Neural crest cell (in vitro differentiated cells): ENCODE results near the gene NDUFAF8. TPM values are rescaled to one million over a fixed set of nuclear protein-coding genes. Genes with fewer than 3 reads are reported as not detected.

Experiments used
- DNase-seq: peaks from one replicate; pipeline ENCODE4 v3.0.0; 2021; ENCODE audit warnings: low read depth, mixed read lengths, low spot score
- H3K27ac Mint-ChIP-seq: one replicate; pipeline ENCODE4 v1.8.0; 2021; ENCODE audit warnings: mild to moderate bottlenecking, mixed read lengths; ENCODE audit not compliant: unreplicated experiment
- H3K27me3 Mint-ChIP-seq: 2 replicates; pipeline ENCODE4 v1.8.0; 2021; ENCODE audit warnings: low read depth, mild to moderate bottlenecking, mixed read lengths
- H3K36me3 Mint-ChIP-seq: 2 replicates; pipeline ENCODE4 v1.8.0; 2021; ENCODE audit warnings: low read depth, mild to moderate bottlenecking, mixed read lengths
- H3K4me1 Mint-ChIP-seq: 2 replicates; pipeline ENCODE4 v1.8.0; 2021; ENCODE audit warnings: mixed read lengths
- H3K4me3 Mint-ChIP-seq: one replicate; pipeline ENCODE4 v1.8.0; 2021; ENCODE audit warnings: mild to moderate bottlenecking, mixed read lengths
- H3K9me3 Mint-ChIP-seq: 2 replicates; pipeline ENCODE4 v1.8.0; 2021; ENCODE audit warnings: mixed read lengths
- total RNA-seq: library from RNA; stranded (reverse); gene quantifications from 2 replicates; pipeline ENCODE4 v1.2.1, GENCODE V29; 2021
- TF ChIP-seq, protein P1 (sequence below): fragments of 200-600 bp; sonication (generic); conservative IDR thresholded peaks from 2 replicates; pipeline ENCODE4 v1.5.0; 2021; ENCODE audit warnings: antibody characterized with exemption, mild to moderate bottlenecking

Gene NDUFAF8
- total RNA-seq, 1 donor from 2014 or later, result 54.5 TPM

DNA sequence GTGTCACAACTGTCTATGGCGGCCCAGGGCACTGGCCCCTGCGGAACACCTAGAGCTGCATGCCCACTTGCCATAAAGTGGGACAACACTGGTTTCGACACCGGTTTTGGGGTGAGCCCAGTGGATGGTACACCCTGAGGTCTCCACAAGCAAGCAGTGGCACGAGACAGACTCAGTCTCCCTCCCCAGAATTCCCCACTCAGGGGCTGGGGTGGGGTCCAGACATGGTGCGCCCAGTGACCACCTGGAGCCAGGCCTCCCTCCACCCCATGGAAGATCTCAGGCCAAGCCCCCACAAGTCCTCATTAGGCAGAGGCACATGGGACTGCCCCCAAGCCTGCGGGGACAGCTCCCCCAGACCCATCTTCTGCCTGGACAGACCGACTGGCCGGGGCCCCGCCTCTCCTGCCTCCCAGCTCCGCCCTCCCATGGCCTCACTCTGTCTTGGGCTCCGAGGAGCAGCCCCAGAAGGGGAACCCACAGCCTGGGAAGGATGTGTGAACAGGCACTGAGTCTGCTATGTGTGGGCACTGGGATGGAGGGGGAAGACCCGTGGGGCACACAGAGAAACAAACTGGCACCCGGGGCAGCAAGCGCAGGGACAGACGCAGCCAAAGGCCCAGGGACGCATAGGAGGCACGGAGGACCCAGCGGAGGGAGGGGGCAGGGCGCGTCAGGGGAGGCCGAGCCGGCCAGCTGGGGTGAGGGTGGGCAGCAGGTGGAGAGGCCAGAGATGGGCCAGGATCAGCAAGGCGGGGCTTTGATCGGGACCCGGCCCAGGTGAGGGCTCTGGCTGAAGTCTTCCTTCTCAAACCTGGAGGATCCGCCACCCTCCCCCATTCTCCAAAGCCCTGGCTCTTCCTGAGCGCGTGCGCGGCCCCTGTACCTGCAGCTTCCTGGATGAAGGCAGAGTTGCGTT is 3.0 kb upstream of the NDUFAF8 start:
- H3K27me3 Mint-ChIP-seq, result peaks cover 2% of the 10 kb centered on the region
- no peak overlapping the region for H3K27ac Mint-ChIP-seq
- peak overlapping the region; percentile 38 for H3K4me3 Mint-ChIP-seq
- peaks cover 25% of the 10 kb centered on the region for H3K4me1 Mint-ChIP-seq
- DNase-seq, result no peak
- TF ChIP-seq, protein P1, sequence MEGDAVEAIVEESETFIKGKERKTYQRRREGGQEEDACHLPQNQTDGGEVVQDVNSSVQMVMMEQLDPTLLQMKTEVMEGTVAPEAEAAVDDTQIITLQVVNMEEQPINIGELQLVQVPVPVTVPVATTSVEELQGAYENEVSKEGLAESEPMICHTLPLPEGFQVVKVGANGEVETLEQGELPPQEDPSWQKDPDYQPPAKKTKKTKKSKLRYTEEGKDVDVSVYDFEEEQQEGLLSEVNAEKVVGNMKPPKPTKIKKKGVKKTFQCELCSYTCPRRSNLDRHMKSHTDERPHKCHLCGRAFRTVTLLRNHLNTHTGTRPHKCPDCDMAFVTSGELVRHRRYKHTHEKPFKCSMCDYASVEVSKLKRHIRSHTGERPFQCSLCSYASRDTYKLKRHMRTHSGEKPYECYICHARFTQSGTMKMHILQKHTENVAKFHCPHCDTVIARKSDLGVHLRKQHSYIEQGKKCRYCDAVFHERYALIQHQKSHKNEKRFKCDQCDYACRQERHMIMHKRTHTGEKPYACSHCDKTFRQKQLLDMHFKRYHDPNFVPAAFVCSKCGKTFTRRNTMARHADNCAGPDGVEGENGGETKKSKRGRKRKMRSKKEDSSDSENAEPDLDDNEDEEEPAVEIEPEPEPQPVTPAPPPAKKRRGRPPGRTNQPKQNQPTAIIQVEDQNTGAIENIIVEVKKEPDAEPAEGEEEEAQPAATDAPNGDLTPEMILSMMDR, result no peak
- H3K9me3 Mint-ChIP-seq, result no peaks in the 10 kb centered on the region
- peaks cover under 1% of the 10 kb centered on the region for H3K36me3 Mint-ChIP-seq

DNA sequence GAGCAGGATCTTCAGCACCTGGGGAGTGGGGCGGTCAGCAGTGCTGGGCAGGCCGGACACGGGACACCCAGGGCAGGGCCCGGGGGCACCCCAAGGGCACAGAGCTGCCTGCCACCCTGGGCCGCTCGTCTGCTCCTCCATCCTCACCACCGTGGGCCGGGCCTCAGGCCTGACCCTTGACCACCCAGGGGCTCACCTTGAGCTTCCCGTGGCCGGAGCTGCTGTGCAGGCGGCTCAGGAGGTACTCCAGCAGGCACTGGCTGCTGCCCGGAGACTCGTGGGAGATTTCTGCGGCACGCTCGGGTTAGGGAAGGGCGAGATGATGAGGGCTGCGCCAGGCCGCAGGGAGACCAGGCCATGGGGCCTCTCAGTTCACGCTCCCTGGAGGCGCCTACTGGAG is 2.3 kb upstream of the NDUFAF8 start:
- H3K4me3 Mint-ChIP-seq, result peak overlapping the region; percentile 81
- no peaks in the 10 kb centered on the region for H3K36me3 Mint-ChIP-seq
- TF ChIP-seq, protein P1, result no peak
- no peaks in the 10 kb centered on the region for H3K9me3 Mint-ChIP-seq
- H3K27ac Mint-ChIP-seq, result no peak overlapping the region
- peaks cover 26% of the 10 kb centered on the region for H3K4me1 Mint-ChIP-seq
- peaks cover 2% of the 10 kb centered on the region for H3K27me3 Mint-ChIP-seq
- DNase-seq, result no peak

DNA sequence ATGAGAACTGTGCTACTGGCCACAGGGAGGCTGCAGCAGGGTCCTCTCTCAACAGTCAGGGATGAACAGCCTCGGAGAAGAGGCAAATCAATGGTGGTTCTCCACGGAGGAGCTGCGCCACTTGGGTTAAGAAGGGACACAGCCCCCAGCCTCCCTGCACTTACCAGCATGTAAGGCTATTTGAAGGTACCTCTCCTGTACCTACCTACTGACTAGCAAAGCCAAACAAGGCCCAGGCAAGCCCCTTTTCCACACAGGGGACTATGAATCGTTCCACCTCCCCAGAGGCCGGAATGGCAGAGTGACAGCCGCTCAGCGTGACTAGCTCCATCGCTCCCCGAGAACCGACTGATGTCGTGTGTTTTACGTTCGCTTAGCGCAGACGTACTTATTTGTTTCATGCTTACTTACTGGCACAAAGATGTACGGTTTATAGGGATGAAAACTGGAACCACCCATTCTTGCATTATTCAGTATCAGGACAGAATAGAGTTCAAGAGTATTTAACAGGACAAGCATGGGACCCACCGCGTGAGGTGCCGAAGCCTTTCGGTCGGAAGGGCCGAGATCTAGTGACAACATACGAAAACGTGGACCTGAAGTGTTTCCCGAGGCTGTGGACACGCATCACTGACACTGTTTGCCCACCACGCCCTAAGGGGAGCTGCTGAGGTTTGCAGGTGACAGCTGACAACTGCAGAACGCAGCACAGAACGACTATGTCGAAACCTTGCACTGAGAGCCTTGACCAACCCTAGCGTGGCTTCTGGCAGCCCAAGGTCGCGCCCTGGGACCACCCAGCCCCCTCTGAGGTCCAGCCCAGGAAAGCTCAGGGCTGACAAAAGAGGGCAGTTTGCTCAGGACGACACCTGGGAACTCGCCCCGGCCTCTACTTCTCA is 1.3 kb upstream of the NDUFAF8 start:
- TF ChIP-seq, protein P1, result no peak
- Mint-ChIP-seq H3K4me3 (peak overlapping the region; percentile 81), H3K4me1 (peaks cover 26% of the 10 kb centered on the region), H3K9me3 (no peaks in the 10 kb centered on the region), H3K36me3 (no peaks in the 10 kb centered on the region), H3K27me3 (peaks cover 2% of the 10 kb centered on the region), H3K27ac (no peak overlapping the region)
- no peak for DNase-seq

GRCh38 chr17:81238490-81238814 is 666 bp upstream of the NDUFAF8 start:
- Mint-ChIP-seq H3K4me3 (peak overlapping the region; percentile 81), H3K4me1 (peaks cover 26% of the 10 kb centered on the region), H3K27me3 (peaks cover 2% of the 10 kb centered on the region), H3K9me3 (no peaks in the 10 kb centered on the region), H3K27ac (no peak overlapping the region), H3K36me3 (no peaks in the 10 kb centered on the region)
- DNase-seq, result no peak
- TF ChIP-seq, protein P1, result no peak

GRCh38 chr17:81239714-81240555 is 817 bp downstream of the NDUFAF8 start:
- Mint-ChIP-seq H3K36me3 (no peaks in the 10 kb centered on the region), H3K4me1 (peaks cover 31% of the 10 kb centered on the region), H3K4me3 (peak overlapping the region; percentile 96), H3K9me3 (no peaks in the 10 kb centered on the region), H3K27ac (peak overlapping the region; percentile 98), H3K27me3 (peaks cover 6% of the 10 kb centered on the region)
- DNase-seq, result no peak
- TF ChIP-seq, protein P1, result no peak
